NCI-H1930 (cell line): ENCODE data around the gene BSND.

ENCODE experiments used
- DNase-seq, 2 experiments: peaks; one replicate each; lab custom pipeline; 2025; lab: John Stamatoyannopoulos, UW

The BSND gene

DNA sequence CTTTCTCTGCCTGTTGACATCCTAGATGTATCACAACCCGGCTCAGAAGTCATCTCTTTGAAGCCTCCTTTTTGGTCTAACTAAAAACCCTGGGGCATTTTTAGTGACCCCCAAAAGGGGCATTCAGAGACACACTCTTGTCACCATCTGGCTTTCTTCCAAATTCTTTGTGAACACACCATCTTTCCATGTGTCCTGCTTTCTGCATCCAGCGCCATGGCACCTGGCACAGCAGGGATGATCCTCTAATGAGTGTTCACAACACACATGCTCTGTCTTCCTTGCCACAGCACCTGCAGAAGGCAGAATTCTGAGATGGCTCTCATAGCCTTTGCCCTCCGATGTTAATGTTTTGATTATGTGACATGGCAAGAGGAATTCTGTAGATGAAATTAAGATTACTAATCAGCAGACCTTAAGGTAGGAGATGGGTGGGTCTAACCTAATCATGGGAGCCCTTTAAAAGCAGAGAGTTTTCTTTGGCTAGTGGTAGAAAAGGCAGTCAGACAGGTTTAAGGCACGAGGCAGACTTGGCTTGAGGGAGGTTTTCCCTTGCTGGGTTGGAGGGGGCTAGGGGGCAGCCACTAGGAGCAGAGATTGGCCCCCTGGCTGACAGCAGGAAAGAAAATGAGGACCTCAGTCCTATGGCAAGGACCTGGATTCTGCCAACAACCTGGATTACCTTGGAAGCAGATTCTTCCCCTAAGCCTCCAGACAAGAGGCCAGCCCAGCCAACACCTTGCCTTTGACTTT lies 23.2 kb upstream of the BSND start:
- peak in 1 of 2 experiments; percentile 12 for DNase-seq

- no peak for DNase-seq
Observed at GRCh38 chr1:54976747-54977146, 22.0 kb upstream of the BSND start.

DNA sequence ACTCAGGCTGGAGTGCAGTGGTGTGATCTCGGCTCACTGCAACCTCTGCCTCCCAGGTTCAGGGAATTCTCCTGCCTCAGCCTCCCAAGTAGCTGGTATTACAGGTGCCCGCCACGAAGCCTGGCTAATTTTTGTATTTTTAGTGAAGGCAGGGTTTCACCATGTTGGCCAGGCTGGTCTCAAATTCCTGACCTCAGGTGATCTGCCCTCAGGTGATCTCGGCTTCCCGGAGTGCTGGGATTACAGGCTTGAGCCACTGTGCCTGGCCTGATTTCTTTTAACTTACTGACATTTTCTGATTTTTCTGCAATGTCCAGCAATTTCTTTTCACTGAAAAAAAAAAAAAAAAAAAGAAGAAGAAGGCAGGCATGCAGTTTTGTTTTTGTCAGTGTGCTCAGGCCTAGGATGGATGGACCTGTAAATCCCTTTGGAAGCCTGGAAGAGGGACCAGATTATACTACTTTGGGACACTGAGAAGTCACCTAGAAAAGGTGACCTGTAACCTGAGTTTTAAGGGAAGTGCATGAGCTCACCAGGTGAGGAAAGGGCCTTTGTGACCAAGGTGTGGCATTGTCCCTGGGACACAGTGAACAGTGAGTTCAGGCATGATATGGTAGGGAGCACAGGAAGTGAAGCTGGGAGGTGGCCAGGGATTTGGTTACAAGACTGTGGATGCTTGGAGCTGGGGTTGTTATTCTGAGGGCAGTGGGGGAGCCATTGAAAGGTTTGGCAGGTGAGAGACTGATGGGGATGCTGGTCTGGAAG lies 21.0 kb upstream of the BSND start:
- DNase-seq = no peak

DNA sequence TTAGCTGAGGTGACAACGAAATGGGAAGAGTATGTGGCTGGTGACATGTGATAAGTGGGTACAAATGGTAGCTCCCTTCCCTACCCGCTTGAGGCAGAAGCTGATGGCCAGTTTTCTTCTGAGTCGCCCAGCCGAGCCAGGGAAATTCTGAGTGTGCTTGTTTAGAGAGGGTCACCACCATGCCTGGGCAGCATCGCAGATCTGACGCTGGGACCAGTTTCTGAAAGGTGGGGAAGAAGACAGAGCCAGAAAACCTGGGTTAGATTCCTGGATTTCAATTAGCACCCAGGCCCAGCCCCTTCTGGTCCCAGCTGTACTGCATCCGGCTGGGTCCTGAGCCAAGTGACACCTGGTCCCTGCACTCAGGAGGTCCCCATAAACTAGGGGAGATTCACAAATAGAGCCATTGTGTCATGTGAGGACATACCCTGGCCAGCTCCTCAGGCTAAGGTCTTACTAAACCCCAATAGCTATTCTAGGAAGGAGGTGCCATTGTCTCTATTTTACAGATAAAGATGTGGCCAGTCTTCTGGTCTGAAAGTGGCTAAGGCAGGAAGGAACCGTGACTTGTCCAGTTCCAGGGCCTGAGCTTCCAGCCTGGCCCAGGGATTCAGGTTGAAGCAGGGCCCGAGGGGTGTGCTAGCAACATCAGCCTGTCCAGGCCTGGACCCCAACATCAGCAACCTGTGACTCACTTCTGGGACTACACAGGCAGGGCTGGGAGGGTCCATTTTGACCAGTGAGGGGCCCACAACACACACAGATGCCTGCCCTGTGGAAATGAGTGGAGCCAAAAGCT lies 20.0 kb upstream of the BSND start:
- no peak for DNase-seq

GRCh38 chr1:54979327-54979891 lies 19.3 kb upstream of the BSND start:
- no peak for DNase-seq

- no peak for DNase-seq
Observed at GRCh38 chr1:54980046-54980527, 18.6 kb upstream of the BSND start.

GRCh38 chr1:54980528-54981241 lies 18.0 kb upstream of the BSND start, which contains the start of gene TMEM61:
TMEM61 (plus strand) TSS chr1:54980628; CDS start chr1:54981066, 438 bp downstream.
- DNase-seq = no peak

DNA sequence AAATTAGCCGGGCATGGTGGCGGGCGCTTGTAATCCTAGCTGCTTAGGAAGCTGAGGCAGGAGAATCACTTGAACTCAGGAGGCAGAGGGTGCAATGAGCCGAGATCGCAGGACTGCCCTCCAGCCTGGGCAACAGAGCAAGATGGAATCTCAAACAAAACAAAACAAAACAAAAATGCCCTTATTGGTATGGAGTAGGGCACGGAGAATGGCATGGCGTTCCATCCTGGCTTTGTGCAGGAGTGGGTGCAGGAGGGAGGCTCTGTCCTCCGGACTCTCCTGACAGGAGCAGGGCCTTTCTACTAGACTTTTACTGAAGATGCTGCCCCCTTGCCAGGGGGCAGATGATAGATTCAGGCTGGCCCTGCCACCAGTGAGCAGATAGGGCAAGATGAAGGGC lies 17.3 kb upstream of the BSND start:
- DNase-seq = no peak

DNA sequence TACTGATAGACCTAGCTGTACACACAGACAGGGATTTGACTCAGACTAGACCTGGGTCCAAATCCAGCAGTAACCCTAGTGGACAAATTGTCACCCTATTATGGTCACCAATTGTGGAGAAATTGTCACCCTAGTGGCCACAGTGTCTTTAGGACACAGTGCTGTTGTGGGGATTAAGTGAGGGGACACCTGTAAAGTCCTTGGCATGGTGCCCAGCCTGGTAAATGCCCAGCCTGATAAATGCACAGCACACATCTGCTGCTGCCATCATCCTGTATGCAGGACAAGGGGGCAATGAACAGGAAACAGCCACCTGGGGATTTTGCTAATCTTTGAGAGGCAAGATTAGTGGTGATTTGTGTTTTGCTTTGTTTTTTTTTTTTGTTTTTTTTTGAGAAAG lies 16.0 kb upstream of the BSND start:
- peak in 1 of 2 experiments; percentile 10 for DNase-seq

GRCh38 chr1:54984131-54984842 lies 14.4 kb upstream of the BSND start:
- DNase-seq = no peak

DNA sequence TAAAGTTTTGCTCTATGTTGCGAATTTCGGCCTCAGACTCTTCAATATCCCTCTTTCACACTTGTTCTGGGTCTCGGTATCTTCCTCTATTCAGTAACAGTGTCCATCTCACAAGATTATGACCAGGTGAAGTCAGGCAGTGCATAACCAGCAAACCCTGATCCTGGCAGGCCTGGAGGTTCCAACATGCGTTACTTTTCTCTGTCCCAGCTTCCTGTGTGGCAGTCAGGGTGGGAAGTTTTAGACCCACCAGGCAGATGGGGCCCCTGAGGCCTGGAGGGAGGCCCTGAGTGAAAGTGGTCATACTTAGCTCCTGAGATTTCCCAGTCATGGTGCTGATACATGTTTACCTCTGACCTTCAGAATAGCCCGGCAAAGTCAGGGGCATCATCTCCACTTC lies 13.2 kb upstream of the BSND start:
- no peak for DNase-seq

- DNase-seq = no peak
Observed at GRCh38 chr1:54986025-54986424, 12.7 kb upstream of the BSND start.

GRCh38 chr1:54986533-54986932 lies 12.2 kb upstream of the BSND start:
- no peak for DNase-seq

GRCh38 chr1:54987427-54987826 lies 11.3 kb upstream of the BSND start:
- no peak for DNase-seq

- no peak for DNase-seq
Observed at GRCh38 chr1:54987919-54988705, 10.6 kb upstream of the BSND start.

- no peak for DNase-seq
Observed at GRCh38 chr1:54988975-54989374, 9.8 kb upstream of the BSND start.

- no peak for DNase-seq
Observed at GRCh38 chr1:54989473-54989872, 9.3 kb upstream of the BSND start.

- DNase-seq = no peak
Observed at GRCh38 chr1:54989968-54990810, 8.5 kb upstream of the BSND start.

DNA sequence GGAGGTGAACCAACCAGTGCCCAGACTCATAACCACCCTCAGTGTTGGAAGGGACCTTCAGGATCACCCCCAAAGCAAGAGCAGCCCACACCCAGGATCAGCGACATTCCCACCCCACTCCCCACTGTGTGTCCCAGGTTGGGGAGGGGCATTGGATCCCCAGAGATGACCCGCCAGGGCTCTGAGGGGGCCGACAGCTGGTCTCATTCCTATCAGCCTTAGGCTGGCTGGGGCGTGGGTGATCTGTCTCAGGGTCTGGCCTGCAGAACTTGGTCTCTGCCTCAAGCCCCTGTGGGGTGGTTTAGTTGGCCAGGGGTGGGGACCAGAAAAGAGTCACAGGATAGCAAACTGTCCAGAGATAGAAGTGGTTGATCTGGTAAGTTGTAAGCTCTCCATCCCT lies 7.8 kb upstream of the BSND start:
- DNase-seq = no peak
